Upper lobe of left lung (tissue), 6 donors: ENCODE results near the gene RARB. TPM values are rescaled to one million over a fixed set of nuclear protein-coding genes. Genes with fewer than 3 reads are reported as not detected.

Experiments
- ATAC-seq, 2 donors: fragments of 200-7000 bp; cut with Tn5 transposase; one replicate each; pipeline ENCODE4 v1.9.1; 2022; ENCODE audit warnings: mild to moderate bottlenecking in 2 of 2, moderate library complexity in 2 of 2; ENCODE audit not compliant: low FRiP score in 2 of 2
- DNase-seq, 2 donors: peaks; one replicate each; pipeline ENCODE4 v3.0.0-alpha.2; 2019 to 2020
- H3K27ac ChIP-seq, 4 donors: fragments of 200-600 bp; sonication (generic); one replicate each; pipeline ENCODE4 v1.5.1; 2016 to 2019
- H3K27me3 ChIP-seq, 4 donors: fragments of 200-600 bp; sonication (generic); one replicate each; pipeline ENCODE4 v1.5.1; 2017 to 2019
- H3K36me3 ChIP-seq, 4 donors: fragments of 200-600 bp; sonication (generic); one replicate each; pipeline ENCODE4 v1.5.1; 2016 to 2019
- H3K4me1 ChIP-seq, 4 donors: fragments of 200-600 bp; sonication (generic); one replicate each; pipeline ENCODE4 v1.5.1; 2018 to 2019
- H3K4me3 ChIP-seq, 4 donors: fragments of 200-600 bp; sonication (generic); one replicate each; pipeline ENCODE4 v1.5.1; 2017 to 2019; ENCODE audit warnings: mild to moderate bottlenecking in 2 of 4, moderate library complexity in 1 of 4
- H3K9me3 ChIP-seq, 4 donors: fragments of 200-600 bp; sonication (generic); one replicate each; pipeline ENCODE4 v1.5.1; 2018 to 2019
- EP300 ChIP-seq, 4 donors: sonication (generic); formaldehyde crosslinking; IDR thresholded peaks; one replicate each; pipeline ENCODE4 v1.5.1; 2017; ENCODE audit warnings: antibody characterized with exemption in 4 of 4, control low read depth in 2 of 4
- POLR2A ChIP-seq, 4 donors: fragments of 450-650 bp; IDR thresholded peaks; one replicate each; pipeline ENCODE4 v1.5.1; 2016 to 2017; ENCODE audit warnings: antibody characterized with exemption in 4 of 4, mild to moderate bottlenecking in 2 of 4
- POLR2AphosphoS5 ChIP-seq, 2 donors: sonication (generic); formaldehyde crosslinking; IDR thresholded peaks; one replicate each; pipeline ENCODE4 v1.5.1; 2017; ENCODE audit warnings: antibody characterized with exemption in 2 of 2
- WGBS, 2 donors: methylation state at CpG; one replicate each; pipeline ENCODE4 v1.1.5; 2017 to 2018; 5-methylcytosine and 5-hydroxymethylcytosine counted together
- total RNA-seq, 6 donors: library from RNA; depleted of rRNA in 4 of 6; stranded (reverse); fragments of >200 nt in 4 of 6; gene quantifications; one replicate each; pipeline versions ENCODE4 v1.1.0 to v1.2.1, GENCODE V29; 2016 to 2021
- TF ChIP-seq, protein P1 (sequence below), 6 experiments: fragments of 450-650 bp in 4 of 6; fragments of 200-600 bp in 2 of 6; sonication (generic) in 2 of 6; IDR thresholded peaks; one replicate each; pipeline ENCODE4 v1.5.1; 2016 to 2019; ENCODE audit warnings: antibody characterized with exemption in 6 of 6
- donor health status: DM: no; HTN: no; CAD: no; lungs with moderate emphysema.
- donor health status: DM: no; HTN: yes; CAD: no; lungs with severe emphysema.

RARB gene
- total RNA-seq, 6 donors from 2014 or later: 3.9 to 15.4 (median 6.4) TPM

DNA sequence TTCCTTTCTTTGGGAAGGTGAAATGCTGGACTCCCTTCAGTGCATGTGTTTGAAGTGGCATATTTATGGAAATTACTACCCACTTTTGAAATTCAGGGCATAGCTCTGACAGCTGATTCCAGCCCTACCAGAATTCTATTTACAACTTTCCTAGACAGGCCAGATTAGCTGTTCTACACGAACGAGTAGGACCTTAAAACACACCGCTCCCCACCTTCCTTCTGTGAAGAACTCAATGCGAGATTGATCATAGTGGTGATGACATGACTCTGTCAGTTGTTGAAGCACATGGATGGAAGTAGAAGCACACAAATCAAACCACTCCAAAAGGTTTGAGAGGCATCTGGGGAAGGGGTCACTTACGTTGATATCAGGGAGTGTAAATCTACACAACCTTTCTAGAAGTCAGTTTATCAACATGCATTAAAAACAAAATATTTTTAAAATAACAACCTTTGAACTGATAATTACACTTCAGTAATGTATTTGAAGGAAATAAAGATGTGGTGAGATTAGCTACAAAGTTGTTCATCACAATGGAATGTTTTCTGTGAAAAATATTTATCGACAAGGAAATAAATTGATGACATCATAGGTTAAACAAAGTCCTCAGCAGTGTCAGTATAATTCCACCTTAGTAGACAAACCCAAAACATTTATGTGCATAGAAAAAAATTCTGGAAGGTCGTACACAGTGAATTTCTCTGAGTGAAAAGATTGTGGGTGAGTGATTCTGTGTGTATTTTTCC, 29.8 kb downstream of the RARB start:
- no peak overlapping the region for H3K4me3 ChIP-seq
- H3K4me1 ChIP-seq: peaks cover 4 to 26% (median 17%) of the 10 kb centered on the region in 4 donors
- WGBS, 2 donors: 60 to 63% methylated on average over 7 of the region's 7 CpGs
- no peak for ATAC-seq
- no peaks in the 10 kb centered on the region for H3K36me3 ChIP-seq
- peak overlapping the region in 1 of 4 donors; percentile 64 for H3K27ac ChIP-seq
- H3K27me3 ChIP-seq: no peaks in the 10 kb centered on the region
- DNase-seq: no peak
- no peak for TF ChIP-seq POLR2A (IDR thresholded peaks at IDR 0.05)
- TF ChIP-seq, protein P1, sequence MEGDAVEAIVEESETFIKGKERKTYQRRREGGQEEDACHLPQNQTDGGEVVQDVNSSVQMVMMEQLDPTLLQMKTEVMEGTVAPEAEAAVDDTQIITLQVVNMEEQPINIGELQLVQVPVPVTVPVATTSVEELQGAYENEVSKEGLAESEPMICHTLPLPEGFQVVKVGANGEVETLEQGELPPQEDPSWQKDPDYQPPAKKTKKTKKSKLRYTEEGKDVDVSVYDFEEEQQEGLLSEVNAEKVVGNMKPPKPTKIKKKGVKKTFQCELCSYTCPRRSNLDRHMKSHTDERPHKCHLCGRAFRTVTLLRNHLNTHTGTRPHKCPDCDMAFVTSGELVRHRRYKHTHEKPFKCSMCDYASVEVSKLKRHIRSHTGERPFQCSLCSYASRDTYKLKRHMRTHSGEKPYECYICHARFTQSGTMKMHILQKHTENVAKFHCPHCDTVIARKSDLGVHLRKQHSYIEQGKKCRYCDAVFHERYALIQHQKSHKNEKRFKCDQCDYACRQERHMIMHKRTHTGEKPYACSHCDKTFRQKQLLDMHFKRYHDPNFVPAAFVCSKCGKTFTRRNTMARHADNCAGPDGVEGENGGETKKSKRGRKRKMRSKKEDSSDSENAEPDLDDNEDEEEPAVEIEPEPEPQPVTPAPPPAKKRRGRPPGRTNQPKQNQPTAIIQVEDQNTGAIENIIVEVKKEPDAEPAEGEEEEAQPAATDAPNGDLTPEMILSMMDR (IDR thresholded peaks at IDR 0.05): no peak
- TF ChIP-seq POLR2AphosphoS5 (IDR thresholded peaks at IDR 0.05): no peak
- TF ChIP-seq EP300 (IDR thresholded peaks at IDR 0.05): no peak
- H3K9me3 ChIP-seq: no peaks in the 10 kb centered on the region

DNA sequence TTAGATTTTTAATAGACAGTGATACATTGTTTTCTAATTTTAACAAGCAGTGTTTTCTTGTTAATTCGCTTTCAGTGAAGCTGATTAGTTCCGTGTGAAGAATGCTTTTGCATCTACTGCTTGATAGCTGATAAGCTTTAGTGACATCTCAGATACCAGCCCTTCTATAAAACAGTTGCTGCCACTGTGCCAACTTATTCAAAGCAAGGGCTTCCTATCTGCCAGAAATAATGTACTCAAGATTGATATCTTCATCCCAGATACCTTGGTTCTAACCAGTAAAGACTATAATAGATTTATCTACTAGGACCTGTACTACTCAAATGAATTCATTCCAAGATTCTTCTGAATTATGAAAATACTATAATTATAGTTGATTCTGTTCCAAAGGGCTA, 30.4 kb downstream of the RARB start:
- no peak for DNase-seq

DNA sequence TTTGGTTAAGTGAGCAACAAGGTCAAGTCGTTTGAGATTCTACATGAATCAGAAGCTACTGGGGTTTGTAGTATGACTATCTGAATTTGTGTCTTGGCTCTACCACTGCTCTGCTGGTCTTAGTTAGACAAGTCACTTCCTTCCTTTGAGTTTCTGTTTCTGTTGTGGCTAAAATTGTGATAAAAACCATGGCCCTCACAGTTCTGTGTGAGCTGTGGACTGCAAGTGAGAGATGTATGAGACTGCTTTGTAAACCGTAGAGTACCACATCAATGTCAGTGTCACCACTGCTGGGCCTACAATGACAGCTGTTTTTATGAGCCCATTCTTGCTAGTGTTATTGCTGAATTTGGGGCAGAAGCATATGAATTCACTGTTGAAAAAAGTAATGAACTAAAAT, 32.7 kb downstream of the RARB start:
- DNase-seq (no peak), ATAC-seq (no peak)
- no peak overlapping the region for H3K27ac ChIP-seq
- H3K9me3 ChIP-seq: no peaks in the 10 kb centered on the region
- H3K27me3 ChIP-seq: no peaks in the 10 kb centered on the region
- WGBS, 2 donors: 51 to 55% methylated on average over 2 of the region's 2 CpGs
- peaks cover 4 to 20% (median 11%) of the 10 kb centered on the region in 4 donors for H3K4me1 ChIP-seq
- no peaks in the 10 kb centered on the region for H3K36me3 ChIP-seq
- no peak overlapping the region for H3K4me3 ChIP-seq
- TF ChIP-seq POLR2AphosphoS5 (IDR thresholded peaks at IDR 0.05): no peak
- TF ChIP-seq, protein P1 (IDR thresholded peaks at IDR 0.05): no peak
- TF ChIP-seq EP300 (IDR thresholded peaks at IDR 0.05): no peak
- TF ChIP-seq POLR2A (IDR thresholded peaks at IDR 0.05): no peak

More for the DNA sequence above, 30.4 kb downstream of the RARB start:
- Histone ChIP-seq H3K4me1 (peaks cover 4 to 24% (median 17%) of the 10 kb centered on the region in 4 donors), H3K9me3 (no peaks in the 10 kb centered on the region), H3K4me3 (no peak overlapping the region), H3K36me3 (no peaks in the 10 kb centered on the region), H3K27me3 (no peaks in the 10 kb centered on the region), H3K27ac (peak overlapping the region in 1 of 4 donors; percentile 21)
- ATAC-seq: no peak
- TF ChIP-seq POLR2AphosphoS5 (IDR thresholded peaks at IDR 0.05) (no peak), EP300 (IDR thresholded peaks at IDR 0.05) (no peak), POLR2A (IDR thresholded peaks at IDR 0.05) (no peak)
- TF ChIP-seq, protein P1 (IDR thresholded peaks at IDR 0.05): no peak
- WGBS, 2 donors: 44 to 45% methylated on average over 2 of the region's 2 CpGs

DNA sequence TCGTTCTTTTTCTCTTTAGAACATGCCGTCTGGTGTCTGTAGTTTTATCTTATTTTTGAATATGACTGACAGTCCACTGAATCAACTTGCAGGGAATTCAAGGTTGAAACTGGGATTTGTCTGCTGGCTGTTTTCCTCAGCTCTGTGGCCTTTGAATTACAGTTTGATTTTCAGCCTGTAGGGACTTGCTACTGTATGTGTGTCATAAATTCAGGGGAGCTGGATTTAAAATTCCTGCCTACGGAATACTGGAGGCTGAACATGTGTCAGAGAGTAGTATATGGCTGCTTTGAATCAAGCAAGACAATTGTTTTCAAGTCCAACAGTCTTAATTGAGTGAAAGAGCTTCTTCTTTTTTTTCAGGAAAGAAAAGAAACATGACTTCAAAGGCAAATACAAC, 33.9 kb downstream of the RARB start:
- no peaks in the 10 kb centered on the region for H3K36me3 ChIP-seq
- H3K9me3 ChIP-seq: no peaks in the 10 kb centered on the region
- no peak overlapping the region for H3K4me3 ChIP-seq
- 87 to 91% methylated on average over 3 of the region's 3 CpGs for WGBS, 2 donors
- no peaks in the 10 kb centered on the region for H3K27me3 ChIP-seq
- no peak for DNase-seq
- no peak for TF ChIP-seq EP300 (IDR thresholded peaks at IDR 0.05)
- no peak for TF ChIP-seq POLR2AphosphoS5 (IDR thresholded peaks at IDR 0.05)
- no peak for TF ChIP-seq POLR2A (IDR thresholded peaks at IDR 0.05)
- TF ChIP-seq, protein P1 (IDR thresholded peaks at IDR 0.05): no peak
- peaks cover 0 to 20% (median 11%) of the 10 kb centered on the region in 4 donors for H3K4me1 ChIP-seq
- no peak for ATAC-seq
- no peak overlapping the region for H3K27ac ChIP-seq

DNA sequence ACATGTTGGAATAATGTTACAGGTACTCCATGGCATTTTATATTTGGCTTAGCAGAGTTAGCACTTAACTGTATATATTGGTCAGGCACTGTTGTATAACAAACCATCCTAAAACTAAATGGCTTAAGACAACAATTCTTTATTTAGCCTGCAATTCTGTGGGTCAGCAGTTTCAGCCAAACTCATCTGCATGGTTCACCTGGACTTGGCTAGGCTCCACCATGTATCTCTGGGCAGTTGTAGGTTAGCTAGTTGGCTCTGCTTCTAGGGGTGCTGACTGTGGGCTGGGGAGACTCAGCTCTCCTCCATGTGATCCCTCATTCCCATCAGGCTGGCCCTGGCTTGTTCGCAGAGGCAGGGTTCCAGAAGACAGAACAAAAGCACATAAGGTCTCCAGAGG, 34.4 kb downstream of the RARB start:
- TF ChIP-seq POLR2A (IDR thresholded peaks at IDR 0.05) (no peak), EP300 (IDR thresholded peaks at IDR 0.05) (no peak), POLR2AphosphoS5 (IDR thresholded peaks at IDR 0.05) (no peak)
- TF ChIP-seq, protein P1 (IDR thresholded peaks at IDR 0.05): no peak
- H3K27ac ChIP-seq: no peak overlapping the region
- DNase-seq: no peak

More for the DNA sequence above, 34.4 kb downstream of the RARB start:
- WGBS, 2 donors: 100% methylated on average over 1 of the region's 1 CpG
- H3K9me3 ChIP-seq: no peaks in the 10 kb centered on the region
- H3K36me3 ChIP-seq: no peaks in the 10 kb centered on the region
- H3K4me3 ChIP-seq: no peak overlapping the region
- H3K4me1 ChIP-seq: peaks cover 0 to 15% (median 9%) of the 10 kb centered on the region in 4 donors
- no peak for ATAC-seq
- H3K27me3 ChIP-seq: no peaks in the 10 kb centered on the region
